Bladder microvascular endothelial cell (primary cell): ENCODE data around the gene MCTS1. TPM values are rescaled to one million over a fixed set of nuclear protein-coding genes. Genes with fewer than 3 reads are reported as not detected.

Experiments used
- total RNA-seq: library from RNA; depleted of rRNA; stranded (reverse); fragments of >200 nt; gene quantifications from 2 replicates; pipeline ENCODE4 v1.2.3, GENCODE V29; 2014

The MCTS1 gene
- total RNA-seq, result 25.4 and 28.3 TPM in 2 replicates

DNA sequence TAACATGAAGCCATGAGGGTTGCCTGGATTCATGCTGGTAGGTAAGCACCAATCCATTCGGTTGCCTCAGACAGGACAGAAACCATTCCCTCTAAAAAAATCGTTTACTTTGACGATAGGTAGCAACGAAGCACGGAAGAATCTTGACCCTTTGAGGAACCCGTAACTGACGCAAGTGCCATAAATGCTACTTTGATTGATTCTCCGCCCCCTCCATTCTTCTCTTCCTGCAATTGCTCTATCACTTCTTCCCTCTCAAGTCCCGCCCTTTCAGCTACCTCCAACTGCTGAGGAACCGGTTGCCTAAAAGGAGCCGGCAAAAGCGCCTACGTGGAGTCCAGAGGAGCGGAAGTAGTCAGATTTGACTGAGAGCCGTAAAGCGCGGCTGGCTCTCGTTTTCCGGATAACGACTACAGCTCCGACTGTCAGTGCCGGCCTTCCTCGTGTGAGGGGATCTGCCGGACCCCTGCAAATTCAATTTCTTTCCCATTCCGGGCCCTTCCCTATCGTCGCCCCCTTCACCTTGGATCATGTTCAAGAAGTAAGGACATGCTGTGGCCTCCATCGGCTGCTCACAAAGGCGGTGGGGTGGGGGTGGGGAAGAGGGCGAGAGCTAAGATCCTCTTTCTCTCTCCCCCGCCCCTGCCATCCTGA, at the start of gene MCTS1:
Gene MCTS1, plus strand, starts transcription at position 395 of the 654 bp plus-strand sequence. Its CDS starts 136 bp downstream, at position 531.

GRCh38 chrX:120560842-120561633, 42.9 kb upstream of the MCTS1 start, which contains the start of gene CUL4B:
Gene CUL4B (minus strand): TSS chrX:120560962. CDS start chrX:120560638, 324 bp downstream.

GRCh38 chrX:120629667-120630537, 26.0 kb downstream of the MCTS1 start, which contains the start of gene C1GALT1C1:
Gene C1GALT1C1 (minus strand): TSS chrX:120630054. CDS start chrX:120627166, 2,888 bp downstream.

Other genes with a start within 250 kb of the MCTS1 start
- gene ATP1B4, start 242.0 kb upstream of the MCTS1 start, total RNA-seq, result not detected in 2 replicates
- gene LAMP2, start 134.8 kb upstream of the MCTS1 start, total RNA-seq, result 71.7 and 160 TPM in 2 replicates
- 37.2 and 45.8 TPM in 2 replicates for gene CUL4B, start 43.1 kb upstream of the MCTS1 start, total RNA-seq
- 38.4 and 56.8 TPM in 2 replicates for gene C1GALT1C1, start 26.0 kb downstream of the MCTS1 start, total RNA-seq